ENCODE measurements around the gene ZNF584.

DNA sequence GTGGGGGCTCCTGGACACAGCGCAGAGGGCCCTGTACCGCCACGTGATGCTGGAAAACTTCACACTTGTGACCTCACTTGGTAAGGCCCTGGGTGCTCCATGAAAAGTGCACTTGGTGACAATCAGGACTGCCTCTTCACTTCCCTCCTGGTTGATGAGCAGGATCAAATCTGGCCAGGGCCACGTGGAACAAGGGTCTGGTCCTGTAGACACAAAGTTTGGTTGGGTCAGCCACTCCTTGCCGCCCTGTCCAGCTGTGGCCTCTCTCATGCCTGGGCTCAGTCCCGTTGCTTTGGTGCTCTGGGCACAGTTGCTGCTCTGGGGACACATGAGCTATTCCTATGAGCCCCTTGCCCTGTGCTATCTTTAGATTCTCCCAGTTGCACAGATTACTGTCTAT, 45.3 kb downstream of the ZNF584 start:
- TF ChIP-seq EZH2 (IDR thresholded peaks at IDR 0.05; ENCODE audit: borderline replicate concordance, low read depth, low read length, severe bottlenecking) (no peak), JUN (IDR thresholded peaks at IDR 0.05; ENCODE audit: borderline replicate concordance, insufficient read depth, insufficient read length, low read depth) (no peak), POLR2A (IDR thresholded peaks at IDR 0.05; ENCODE audit: low read depth, low read length) (no peak), FOS (IDR thresholded peaks at IDR 0.05; ENCODE audit: borderline replicate concordance, insufficient read depth, low read length) (no peak), MYC (IDR thresholded peaks at IDR 0.05; ENCODE audit: low read depth, low read length) (no peak), POLR2AphosphoS5 (IDR thresholded peaks at IDR 0.05; ENCODE audit: insufficient read depth, low read depth, low read length) (no peak), GATA2 (IDR thresholded peaks at IDR 0.05; ENCODE audit: insufficient read depth, insufficient read length, low read depth, low read length) (no peak)
- TF ChIP-seq, protein P1, sequence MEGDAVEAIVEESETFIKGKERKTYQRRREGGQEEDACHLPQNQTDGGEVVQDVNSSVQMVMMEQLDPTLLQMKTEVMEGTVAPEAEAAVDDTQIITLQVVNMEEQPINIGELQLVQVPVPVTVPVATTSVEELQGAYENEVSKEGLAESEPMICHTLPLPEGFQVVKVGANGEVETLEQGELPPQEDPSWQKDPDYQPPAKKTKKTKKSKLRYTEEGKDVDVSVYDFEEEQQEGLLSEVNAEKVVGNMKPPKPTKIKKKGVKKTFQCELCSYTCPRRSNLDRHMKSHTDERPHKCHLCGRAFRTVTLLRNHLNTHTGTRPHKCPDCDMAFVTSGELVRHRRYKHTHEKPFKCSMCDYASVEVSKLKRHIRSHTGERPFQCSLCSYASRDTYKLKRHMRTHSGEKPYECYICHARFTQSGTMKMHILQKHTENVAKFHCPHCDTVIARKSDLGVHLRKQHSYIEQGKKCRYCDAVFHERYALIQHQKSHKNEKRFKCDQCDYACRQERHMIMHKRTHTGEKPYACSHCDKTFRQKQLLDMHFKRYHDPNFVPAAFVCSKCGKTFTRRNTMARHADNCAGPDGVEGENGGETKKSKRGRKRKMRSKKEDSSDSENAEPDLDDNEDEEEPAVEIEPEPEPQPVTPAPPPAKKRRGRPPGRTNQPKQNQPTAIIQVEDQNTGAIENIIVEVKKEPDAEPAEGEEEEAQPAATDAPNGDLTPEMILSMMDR (IDR thresholded peaks at IDR 0.05; ENCODE audit: extremely low read depth in 1 of 2, insufficient read depth in 1 of 2, low read depth in 1 of 2, low read length in 2 of 2), result no peak
- TF ChIP-seq, protein P2, sequence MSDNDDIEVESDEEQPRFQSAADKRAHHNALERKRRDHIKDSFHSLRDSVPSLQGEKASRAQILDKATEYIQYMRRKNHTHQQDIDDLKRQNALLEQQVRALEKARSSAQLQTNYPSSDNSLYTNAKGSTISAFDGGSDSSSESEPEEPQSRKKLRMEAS (IDR thresholded peaks at IDR 0.05; ENCODE audit: insufficient read depth, insufficient read length), result no peak

Measured in endothelial cell of umbilical vein (primary cell).